ENCODE data around the gene ADORA1.

DNA sequence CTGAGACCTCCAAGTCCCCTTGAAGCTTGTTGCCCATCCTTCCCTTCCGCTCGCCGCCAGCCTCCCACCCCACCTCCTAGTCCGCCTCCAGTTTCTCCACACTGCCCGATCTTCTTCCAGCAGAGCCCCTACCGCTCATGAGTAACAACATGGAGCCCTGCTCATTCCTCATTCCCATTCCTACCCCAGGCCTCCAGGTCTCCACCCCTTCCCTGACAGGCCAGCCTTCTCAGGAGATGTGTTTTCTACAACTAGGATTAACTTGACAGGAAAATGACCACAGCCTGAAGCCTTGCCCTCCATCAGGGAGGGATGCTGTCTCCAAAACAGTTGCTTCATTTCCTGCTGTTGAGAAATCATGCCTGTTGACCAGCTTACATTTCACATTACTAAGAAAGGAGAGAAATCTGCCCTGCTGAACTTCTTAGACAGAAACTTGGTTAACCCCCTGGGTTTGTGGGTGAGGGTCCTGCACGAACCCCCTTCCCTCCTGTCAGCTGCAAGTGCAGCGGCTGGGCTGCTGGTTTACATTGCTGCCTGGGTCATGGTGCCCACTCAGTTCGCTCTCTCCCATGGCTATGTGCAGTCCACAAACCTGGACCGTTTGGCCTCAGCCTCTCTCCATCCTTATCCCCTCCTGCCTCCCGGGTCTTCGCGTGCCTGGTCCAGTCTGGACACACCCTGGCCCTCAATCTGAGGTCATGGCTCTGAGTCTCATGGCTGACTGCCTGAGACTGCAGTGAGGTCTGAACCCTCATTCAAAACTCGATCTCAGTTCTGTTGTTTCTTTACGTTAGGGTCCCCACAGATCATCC, 75.1 kb downstream of the ADORA1 start:
- TF ChIP-seq EZH2 (IDR thresholded peaks at IDR 0.05) (no peak), POLR2AphosphoS5 (IDR thresholded peaks at IDR 0.05; ENCODE audit: borderline replicate concordance, low read depth, low read length) (no peak)
